Liver (tissue), 3 donors: ENCODE measurements around the gene C3orf52.
A peak's percentile ranks its signal among the peaks of the same experiment; 100 is the strongest.

Experiments used
- RXRA ChIP-seq, 2 donors: IDR thresholded peaks; 2 replicates each; pipeline ENCODE4 v1.6.1; 2017 to 2018; ENCODE audit warnings: antibody characterized with exemption in 2 of 2, mild to moderate bottlenecking in 1 of 2
- SP1 ChIP-seq: IDR thresholded peaks from 2 replicates; pipeline ENCODE4 v1.6.1; 2018; ENCODE audit warnings: antibody characterized with exemption, mild to moderate bottlenecking
- YY1 ChIP-seq: IDR thresholded peaks from 2 replicates; pipeline ENCODE4 v1.6.1; 2016; ENCODE audit warnings: antibody characterized with exemption, mild to moderate bottlenecking
- TF ChIP-seq, protein P1 (sequence below): IDR thresholded peaks from 2 replicates; pipeline ENCODE4 v1.6.1; 2016; ENCODE audit warnings: antibody characterized with exemption
- TF ChIP-seq, protein P2 (sequence below): fragments of 150-350 bp; IDR thresholded peaks from 2 replicates; pipeline ENCODE4 v1.5.1; 2017; ENCODE audit warnings: improper control_type of control experiment, low read depth, low read length; ENCODE audit not compliant: missing input control
- donor health status: healthy.
- donor health status: healthy.

DNA sequence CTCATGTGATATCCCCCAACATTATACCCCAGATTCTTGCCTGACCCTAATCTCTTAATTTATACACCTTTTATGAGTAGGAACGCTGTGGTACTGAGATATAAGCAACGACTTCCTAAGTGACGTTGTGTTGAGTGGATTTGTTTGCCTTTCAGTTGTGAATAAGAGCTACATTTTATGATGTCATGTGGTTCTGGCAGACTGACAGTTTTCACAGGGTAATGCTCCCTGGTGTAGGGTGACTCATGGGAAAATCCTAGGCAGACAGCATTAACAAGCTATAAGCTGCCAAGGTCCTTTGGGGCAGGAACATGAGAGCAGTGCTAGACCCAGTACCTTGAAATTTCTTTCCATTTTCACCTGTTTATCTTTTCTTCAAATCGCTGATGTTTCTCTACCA, 11.2 kb downstream of the C3orf52 start:
- TF ChIP-seq, protein P1, sequence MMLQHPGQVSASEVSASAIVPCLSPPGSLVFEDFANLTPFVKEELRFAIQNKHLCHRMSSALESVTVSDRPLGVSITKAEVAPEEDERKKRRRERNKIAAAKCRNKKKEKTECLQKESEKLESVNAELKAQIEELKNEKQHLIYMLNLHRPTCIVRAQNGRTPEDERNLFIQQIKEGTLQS, result no peak
- TF ChIP-seq RXRA (IDR thresholded peaks at IDR 0.05) (peak in 1 of 2 donors; percentile 18), YY1 (no peak), SP1 (no peak)
- TF ChIP-seq, protein P2, sequence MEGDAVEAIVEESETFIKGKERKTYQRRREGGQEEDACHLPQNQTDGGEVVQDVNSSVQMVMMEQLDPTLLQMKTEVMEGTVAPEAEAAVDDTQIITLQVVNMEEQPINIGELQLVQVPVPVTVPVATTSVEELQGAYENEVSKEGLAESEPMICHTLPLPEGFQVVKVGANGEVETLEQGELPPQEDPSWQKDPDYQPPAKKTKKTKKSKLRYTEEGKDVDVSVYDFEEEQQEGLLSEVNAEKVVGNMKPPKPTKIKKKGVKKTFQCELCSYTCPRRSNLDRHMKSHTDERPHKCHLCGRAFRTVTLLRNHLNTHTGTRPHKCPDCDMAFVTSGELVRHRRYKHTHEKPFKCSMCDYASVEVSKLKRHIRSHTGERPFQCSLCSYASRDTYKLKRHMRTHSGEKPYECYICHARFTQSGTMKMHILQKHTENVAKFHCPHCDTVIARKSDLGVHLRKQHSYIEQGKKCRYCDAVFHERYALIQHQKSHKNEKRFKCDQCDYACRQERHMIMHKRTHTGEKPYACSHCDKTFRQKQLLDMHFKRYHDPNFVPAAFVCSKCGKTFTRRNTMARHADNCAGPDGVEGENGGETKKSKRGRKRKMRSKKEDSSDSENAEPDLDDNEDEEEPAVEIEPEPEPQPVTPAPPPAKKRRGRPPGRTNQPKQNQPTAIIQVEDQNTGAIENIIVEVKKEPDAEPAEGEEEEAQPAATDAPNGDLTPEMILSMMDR, result no peak
